Suprapubic skin (tissue), 4 donors: Measurements from ENCODE around the gene CHRM1. TPM values are rescaled to one million over a fixed set of nuclear protein-coding genes. Genes with fewer than 3 reads are reported as not detected.

ENCODE experiments used
- DNase-seq, 2 donors: peaks; one replicate each; pipeline ENCODE4 v3.0.0-alpha.2; 2019; ENCODE audit warnings: low spot score in 2 of 2
- H3K27ac ChIP-seq: fragments of 200-600 bp; sonication (generic); one replicate; pipeline ENCODE4 v1.5.1; 2019
- H3K27me3 ChIP-seq: fragments of 200-600 bp; sonication (generic); one replicate; pipeline ENCODE4 v1.5.1; 2019
- H3K36me3 ChIP-seq: fragments of 200-600 bp; sonication (generic); one replicate; pipeline ENCODE4 v1.5.1; 2019
- H3K4me1 ChIP-seq: fragments of 200-600 bp; sonication (generic); one replicate; pipeline ENCODE4 v1.5.1; 2019
- H3K4me3 ChIP-seq: fragments of 200-600 bp; sonication (generic); one replicate; pipeline ENCODE4 v1.5.1; 2019; ENCODE audit warnings: mild to moderate bottlenecking
- H3K9me3 ChIP-seq: fragments of 200-600 bp; sonication (generic); one replicate; pipeline ENCODE4 v1.5.1; 2019
- EP300 ChIP-seq: sonication (generic); formaldehyde crosslinking; IDR thresholded peaks from one replicate; pipeline ENCODE4 v1.6.1; 2017; ENCODE audit warnings: antibody characterized with exemption
- POLR2A ChIP-seq, 2 donors: fragments of 450-650 bp; IDR thresholded peaks; one replicate each; pipeline ENCODE4 v1.6.1; 2017; ENCODE audit warnings: antibody characterized with exemption in 2 of 2, mild to moderate bottlenecking in 2 of 2, moderate library complexity in 2 of 2
- POLR2AphosphoS5 ChIP-seq, 3 donors: sonication (generic); formaldehyde crosslinking; IDR thresholded peaks; one replicate each; pipeline ENCODE4 v1.6.1; 2017; ENCODE audit warnings: antibody characterized with exemption in 3 of 3
- WGBS: methylation state at CpG from one replicate; pipeline ENCODE4 v1.1.5; 2018; 5-methylcytosine and 5-hydroxymethylcytosine counted together
- total RNA-seq, 4 donors: library from RNA; depleted of rRNA; stranded (reverse); fragments of >200 nt; gene quantifications; one replicate each; pipeline ENCODE4 v1.1.0, GENCODE V29; 2016
- TF ChIP-seq, protein P1 (sequence below), 2 donors: fragments of 200-600 bp in 1 of 2; fragments of 450-650 bp in 1 of 2; sonication (generic) in 1 of 2; IDR thresholded peaks; one replicate each; pipeline ENCODE4 v1.5.1; 2016 to 2019; ENCODE audit warnings: antibody characterized with exemption in 2 of 2, mild to moderate bottlenecking in 1 of 2, moderate library complexity in 1 of 2

Gene CHRM1
- total RNA-seq, 4 donors from 2014 or later, result 2.5 to 5.4 (median 4.5) TPM

DNA sequence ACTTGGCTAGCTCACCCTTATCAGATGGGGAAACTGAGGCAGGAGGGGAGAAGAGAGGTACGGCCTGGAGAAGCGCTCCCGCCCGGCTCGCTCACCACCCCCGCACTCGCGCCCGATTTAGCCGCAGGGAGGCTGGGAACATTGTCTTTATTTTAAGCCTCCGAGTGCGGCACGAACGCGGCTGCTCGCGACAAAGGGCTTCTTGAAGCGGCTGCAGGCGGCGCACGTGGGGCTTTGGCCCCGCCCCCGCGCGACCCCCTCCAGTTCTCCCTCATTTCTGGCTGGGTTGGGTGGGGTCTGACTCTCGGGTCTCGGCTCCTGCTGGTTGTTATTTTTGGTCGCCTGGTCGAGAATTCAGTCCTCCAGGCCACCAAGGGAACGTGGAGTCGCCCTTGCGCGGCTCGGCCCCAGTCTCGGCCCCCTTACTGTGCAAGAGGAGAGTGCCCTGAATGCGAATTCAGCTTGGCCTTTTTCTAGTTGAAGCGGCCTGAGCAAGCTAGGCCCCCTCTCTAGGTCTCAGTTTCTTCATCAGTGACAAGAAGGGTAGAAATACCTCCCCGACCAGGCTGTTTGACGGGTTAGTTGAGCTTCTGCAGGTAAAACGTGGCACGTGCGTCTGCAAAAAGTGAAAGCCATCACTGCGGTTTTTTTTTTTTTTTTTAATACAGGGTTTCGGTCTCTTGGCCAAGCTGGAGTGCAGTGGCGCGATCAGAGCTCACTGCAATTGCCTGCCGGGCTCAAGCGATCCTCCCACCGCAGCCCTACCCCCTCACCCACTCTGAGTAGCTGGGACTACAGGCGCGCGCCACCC, 2.6 kb upstream of the CHRM1 start:
- Histone ChIP-seq H3K27me3 (peaks cover 73% of the 10 kb centered on the region), H3K4me1 (peaks cover 53% of the 10 kb centered on the region)
- WGBS, result 17% methylated on average over 19 of the region's 52 CpGs

DNA sequence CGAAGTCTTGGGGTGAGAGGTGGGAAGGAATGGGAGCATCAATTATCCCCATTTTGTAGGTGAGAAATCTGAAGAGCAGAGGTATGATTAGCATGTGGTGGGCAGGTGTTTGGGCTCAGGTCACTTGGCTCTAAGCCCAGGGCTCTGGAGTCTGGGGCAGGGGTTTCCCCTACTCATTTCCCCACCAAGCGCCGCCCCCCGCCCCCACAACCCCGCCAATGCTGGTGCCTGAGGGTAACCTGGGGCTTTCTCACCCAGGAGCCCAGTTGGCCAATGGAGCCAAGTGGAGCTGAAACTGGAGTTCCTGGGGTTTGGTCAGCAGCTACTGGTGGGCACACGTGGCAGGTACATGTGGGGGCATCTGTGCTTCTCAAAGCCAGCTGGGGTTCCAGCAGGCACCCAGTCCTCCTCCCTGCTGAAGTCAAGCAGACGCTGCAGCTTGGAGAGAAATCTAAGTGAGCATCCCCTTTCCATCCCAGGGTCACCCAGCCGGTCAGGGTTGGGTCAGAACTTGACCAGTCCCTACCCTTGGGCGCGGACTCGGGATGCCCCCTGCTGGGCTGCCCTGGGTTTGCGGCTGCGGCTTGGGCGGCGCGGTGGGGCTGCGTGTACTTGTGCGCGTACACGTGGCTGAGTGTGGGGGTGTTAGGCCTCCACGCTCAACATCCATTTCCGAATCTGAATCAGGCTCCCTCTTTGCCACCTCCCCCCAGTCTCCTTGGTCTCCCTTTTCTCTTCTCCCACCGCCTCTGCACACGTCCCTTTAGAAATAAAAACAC, 1.7 kb upstream of the CHRM1 start:
- H3K36me3 ChIP-seq, result no peaks in the 10 kb centered on the region
- peaks cover 69% of the 10 kb centered on the region for H3K27me3 ChIP-seq
- no peaks in the 10 kb centered on the region for H3K9me3 ChIP-seq
- peak overlapping the region; percentile 38 for H3K4me3 ChIP-seq
- WGBS, result 19% methylated on average over 9 of the region's 24 CpGs
- peaks cover 49% of the 10 kb centered on the region for H3K4me1 ChIP-seq
- peak overlapping the region; percentile 78 for H3K27ac ChIP-seq
- no peak for DNase-seq
- TF ChIP-seq EP300, result no peak
- no peak for TF ChIP-seq POLR2A (IDR thresholded peaks at IDR 0.05)
- TF ChIP-seq, protein P1, sequence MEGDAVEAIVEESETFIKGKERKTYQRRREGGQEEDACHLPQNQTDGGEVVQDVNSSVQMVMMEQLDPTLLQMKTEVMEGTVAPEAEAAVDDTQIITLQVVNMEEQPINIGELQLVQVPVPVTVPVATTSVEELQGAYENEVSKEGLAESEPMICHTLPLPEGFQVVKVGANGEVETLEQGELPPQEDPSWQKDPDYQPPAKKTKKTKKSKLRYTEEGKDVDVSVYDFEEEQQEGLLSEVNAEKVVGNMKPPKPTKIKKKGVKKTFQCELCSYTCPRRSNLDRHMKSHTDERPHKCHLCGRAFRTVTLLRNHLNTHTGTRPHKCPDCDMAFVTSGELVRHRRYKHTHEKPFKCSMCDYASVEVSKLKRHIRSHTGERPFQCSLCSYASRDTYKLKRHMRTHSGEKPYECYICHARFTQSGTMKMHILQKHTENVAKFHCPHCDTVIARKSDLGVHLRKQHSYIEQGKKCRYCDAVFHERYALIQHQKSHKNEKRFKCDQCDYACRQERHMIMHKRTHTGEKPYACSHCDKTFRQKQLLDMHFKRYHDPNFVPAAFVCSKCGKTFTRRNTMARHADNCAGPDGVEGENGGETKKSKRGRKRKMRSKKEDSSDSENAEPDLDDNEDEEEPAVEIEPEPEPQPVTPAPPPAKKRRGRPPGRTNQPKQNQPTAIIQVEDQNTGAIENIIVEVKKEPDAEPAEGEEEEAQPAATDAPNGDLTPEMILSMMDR (IDR thresholded peaks at IDR 0.05), result peak in 1 of 2 donors; percentile 15
- TF ChIP-seq POLR2AphosphoS5 (IDR thresholded peaks at IDR 0.05), result no peak

More for the DNA sequence above, 2.6 kb upstream of the CHRM1 start:
- DNase-seq, result no peak
- H3K36me3 ChIP-seq, result no peaks in the 10 kb centered on the region
- H3K4me3 ChIP-seq, result peak overlapping the region; percentile 38
- H3K27ac ChIP-seq, result no peak overlapping the region
- no peaks in the 10 kb centered on the region for H3K9me3 ChIP-seq
- TF ChIP-seq, protein P1 (IDR thresholded peaks at IDR 0.05), result no peak
- TF ChIP-seq EP300, result no peak
- TF ChIP-seq POLR2A (IDR thresholded peaks at IDR 0.05), result no peak

DNA sequence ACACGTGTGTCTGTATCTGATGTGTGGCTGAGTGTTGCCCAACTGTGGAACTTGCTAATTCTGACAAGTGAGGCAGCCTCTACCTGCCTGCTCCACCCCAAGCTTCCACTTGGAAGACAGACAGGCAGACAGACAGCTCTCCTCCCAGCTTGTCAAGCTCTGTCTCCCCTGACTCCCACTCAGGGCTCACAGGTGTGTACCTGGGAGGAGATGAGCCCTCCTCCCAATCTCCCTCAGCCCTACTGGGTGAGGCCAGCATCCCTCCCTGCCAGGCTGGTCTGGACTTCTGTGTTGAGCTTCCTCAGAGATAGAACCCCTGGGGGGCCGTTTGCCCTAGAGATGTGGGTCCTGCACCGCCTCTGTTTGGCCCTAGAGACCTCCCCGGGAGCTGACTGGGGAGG, 1.0 kb upstream of the CHRM1 start:
- DNase-seq, result no peak
- TF ChIP-seq POLR2A (IDR thresholded peaks at IDR 0.05) (no peak), POLR2AphosphoS5 (IDR thresholded peaks at IDR 0.05) (no peak), EP300 (no peak)
- TF ChIP-seq, protein P1 (IDR thresholded peaks at IDR 0.05), result no peak
- Histone ChIP-seq H3K36me3 (no peaks in the 10 kb centered on the region), H3K4me3 (peak overlapping the region; percentile 42), H3K27ac (peak overlapping the region; percentile 78), H3K27me3 (peaks cover 67% of the 10 kb centered on the region), H3K4me1 (peaks cover 49% of the 10 kb centered on the region), H3K9me3 (no peaks in the 10 kb centered on the region)
- WGBS, result 14% methylated on average over 1 of the region's 4 CpGs

DNA sequence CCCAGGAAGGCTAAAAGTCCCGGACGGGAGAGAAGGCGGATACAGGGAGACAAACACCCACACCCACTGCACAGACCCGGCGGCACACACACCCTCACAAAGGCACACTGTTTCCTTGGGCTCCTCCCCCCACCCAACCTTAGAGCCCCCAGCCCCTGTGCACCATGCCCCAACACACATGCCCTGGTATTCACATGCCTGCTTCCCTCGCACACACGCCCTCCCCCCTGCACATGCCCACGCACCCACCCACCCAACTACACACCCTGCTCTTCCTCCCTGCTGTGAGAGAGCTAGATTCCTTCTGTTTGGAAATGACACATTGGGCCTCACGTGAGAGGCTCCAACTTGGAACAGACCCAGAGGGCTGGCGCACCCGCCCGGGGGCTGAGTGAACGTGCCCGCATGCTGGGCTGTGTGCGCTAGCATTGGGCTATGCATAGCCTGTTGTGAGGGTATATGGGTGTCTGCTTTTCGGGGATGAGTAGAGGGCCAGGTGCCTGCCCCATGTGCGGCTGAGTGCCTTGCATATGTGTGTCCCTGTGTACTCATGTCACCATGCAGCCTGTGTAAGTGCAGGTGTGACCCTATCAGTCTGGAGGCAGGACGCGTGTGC, 518 bp upstream of the CHRM1 start:
- peak overlapping the region; percentile 42 for H3K4me3 ChIP-seq
- DNase-seq, result no peak
- 17% methylated on average over 10 of the region's 19 CpGs for WGBS

More for the DNA sequence above, 518 bp upstream of the CHRM1 start:
- H3K27me3 ChIP-seq, result peaks cover 62% of the 10 kb centered on the region
- peak overlapping the region; percentile 78 for H3K27ac ChIP-seq
- H3K36me3 ChIP-seq, result no peaks in the 10 kb centered on the region
- no peaks in the 10 kb centered on the region for H3K9me3 ChIP-seq
- TF ChIP-seq POLR2AphosphoS5 (IDR thresholded peaks at IDR 0.05) (no peak), EP300 (no peak), POLR2A (IDR thresholded peaks at IDR 0.05) (no peak)
- TF ChIP-seq, protein P1 (IDR thresholded peaks at IDR 0.05), result no peak
- H3K4me1 ChIP-seq, result peaks cover 49% of the 10 kb centered on the region
